Endothelial cell of umbilical vein (primary cell): ENCODE measurements around the gene HAVCR1. TPM values are rescaled to one million over a fixed set of nuclear protein-coding genes. Genes with fewer than 3 reads are reported as not detected.

Experiments used
- BruUV-seq: library from RNA; stranded (reverse); fragments of 400-500 nt; replicated peaks from 2 replicates; lab custom pipeline; 2021; lab: Mats Ljungman, UMichigan
- CTCF ChIA-PET: fragments of 300-600, 350-600 bp; sonication (Branson Sonifier 250); formaldehyde crosslinking; loops from one replicate; lab custom pipeline; 2021; ENCODE audit warnings: antibody characterized with exemption, inconsistent platforms; lab: Charles Lee
- POLR2A ChIA-PET: fragments of 300-600, 350-600 bp; sonication (Branson Sonifier 250); formaldehyde crosslinking; loops from one replicate; lab custom pipeline; 2021; ENCODE audit warnings: antibody characterized with exemption, inconsistent platforms; lab: Charles Lee
- DNase-seq: peaks from one replicate; pipeline ENCODE4 v3.0.0-alpha.2; 2011; ENCODE audit warnings: low read depth, low spot score
- FAIRE-seq: peaks from 2 replicates; lab custom pipeline; 2011; peaks lifted over from hg19 to GRCh38; lab: Jason Lieb, UNC
- H2AFZ ChIP-seq: 2 replicates; pipeline ENCODE4 v1.6.0; 2012; ENCODE audit warnings: low read depth, low read length, control low read depth, inconsistent platforms
- H3K27ac ChIP-seq: 2 replicates; pipeline ENCODE4 v1.5.1; 2011; ENCODE audit warnings: low read depth, mild to moderate bottlenecking, control low read depth, low read length, moderate library complexity; ENCODE audit not compliant: insufficient read depth
- H3K27me3 ChIP-seq, 2 experiments: 2 replicates each; pipeline versions ENCODE4 v1.6.0 to v1.6.1; 2011; ENCODE audit warnings: low read length in 2 of 2, mixed read lengths in 1 of 2; ENCODE audit not compliant: control insufficient read depth in 2 of 2, insufficient read depth in 2 of 2
- H3K36me3 ChIP-seq, 2 experiments: 2 replicates in 1 of 2; 3 replicates in 1 of 2; pipeline ENCODE4 v1.5.1; 2011; ENCODE audit warnings: low read length in 2 of 2, mild to moderate bottlenecking in 1 of 2, moderate library complexity in 1 of 2; ENCODE audit not compliant: control insufficient read depth in 2 of 2, insufficient read depth in 2 of 2; ENCODE audit errors: extremely low read depth in 1 of 2
- H3K4me1 ChIP-seq: 3 replicates; pipeline ENCODE4 v1.5.1; 2011; ENCODE audit warnings: mild to moderate bottlenecking, low read length; ENCODE audit not compliant: control insufficient read depth, insufficient read depth; ENCODE audit errors: extremely low read depth
- H3K4me2 ChIP-seq: 2 replicates; pipeline ENCODE4 v1.6.1; 2011; ENCODE audit warnings: low read length, control low read depth, mixed read lengths; ENCODE audit not compliant: insufficient read depth
- H3K4me3 ChIP-seq, 3 experiments: fragments of 200-600 bp in 1 of 3; sonication (generic), shearing (Covaris generic) in 1 of 3; replicated peaks in 1 of 3; 2 replicates each; pipeline ENCODE4 v1.5.1; 2011 to 2016; ENCODE audit warnings: control low read depth in 3 of 3, low read length in 3 of 3, mild to moderate bottlenecking in 2 of 3, inconsistent platforms in 1 of 3, low read depth in 1 of 3, moderate library complexity in 1 of 3; ENCODE audit not compliant: insufficient read depth in 1 of 3
- H3K79me2 ChIP-seq: 2 replicates; pipeline ENCODE4 v1.6.0; 2012; ENCODE audit warnings: low read length, inconsistent platforms; ENCODE audit not compliant: control insufficient read depth, insufficient read depth
- H3K9ac ChIP-seq: replicated peaks from 2 replicates; pipeline ENCODE3; 2011; ENCODE audit warnings: low read length, control low read depth; ENCODE audit not compliant: insufficient read depth; ENCODE audit errors: extremely low read depth
- H3K9me1 ChIP-seq: replicated peaks from 3 replicates; pipeline ENCODE4 v1.6.0; 2011; ENCODE audit warnings: mild to moderate bottlenecking, low read length; ENCODE audit not compliant: control insufficient read depth, insufficient read depth; ENCODE audit errors: extremely low read depth
- H3K9me3 ChIP-seq: replicated peaks from 2 replicates; pipeline ENCODE4 v1.5.1; 2012; ENCODE audit warnings: low read length, inconsistent platforms; ENCODE audit not compliant: control insufficient read depth, insufficient read depth
- H4K20me1 ChIP-seq: replicated peaks from 2 replicates; pipeline ENCODE3; 2011; ENCODE audit warnings: mild to moderate bottlenecking, low read length; ENCODE audit not compliant: control insufficient read depth, insufficient read depth; ENCODE audit errors: extremely low read depth
- EZH2 ChIP-seq: IDR thresholded peaks from 2 replicates; pipeline ENCODE4 v1.6.1; 2012; ENCODE audit warnings: borderline replicate concordance, low read depth, mild to moderate bottlenecking, moderate library complexity, low read length, inconsistent platforms; ENCODE audit not compliant: severe bottlenecking
- FOS ChIP-seq: IDR thresholded peaks from 2 replicates; pipeline ENCODE4 v1.6.1; 2011; ENCODE audit warnings: mild to moderate bottlenecking, low read length, moderate library complexity, borderline replicate concordance; ENCODE audit not compliant: insufficient read depth
- GATA2 ChIP-seq: IDR thresholded peaks from 2 replicates; pipeline ENCODE4 v1.7.0; 2011; ENCODE audit warnings: low read depth, mild to moderate bottlenecking, moderate library complexity, mixed read lengths, low read length; ENCODE audit not compliant: insufficient read length, insufficient read depth
- JUN ChIP-seq: IDR thresholded peaks from 2 replicates; pipeline ENCODE4 v1.6.1; 2011; ENCODE audit warnings: borderline replicate concordance, low read depth; ENCODE audit not compliant: insufficient read length, insufficient read depth
- MYC ChIP-seq: IDR thresholded peaks from one replicate; pipeline ENCODE4 v1.6.1; 2011; ENCODE audit warnings: mild to moderate bottlenecking, low read depth, low read length
- POLR2A ChIP-seq: IDR thresholded peaks from 2 replicates; pipeline ENCODE4 v1.6.1; 2012; ENCODE audit warnings: low read depth, mild to moderate bottlenecking, control low read depth, low read length
- POLR2AphosphoS5 ChIP-seq: IDR thresholded peaks from 2 replicates; pipeline ENCODE4 v1.6.1; 2012; ENCODE audit warnings: low read depth, mild to moderate bottlenecking, control low read depth, low read length, moderate library complexity; ENCODE audit not compliant: insufficient read depth
- dilution Hi-C: fragments of 300-500 bp; cut with MboI; formaldehyde crosslinking; loops from one replicate; pipeline ENCODE4 v1.15.0; 2019; ENCODE audit warnings: low sequenced_read_pairs; ENCODE audit not compliant: extremely low pct_ligation_motif_present
- intact Hi-C: fragments of 100-400 bp; cut with micrococcal nuclease; formaldehyde crosslinking; loops from one replicate; pipeline ENCODE4 v1.10.0; 2022
- polyA plus RNA-seq, 4 experiments: library from polyadenylated mRNA; depleted of rRNA in 3 of 4; stranded (reverse) in 3 of 4; unstranded in 1 of 4; fragments of >200 nt; gene quantifications; 2 replicates each; pipeline versions ENCODE4 v1.2.1 to v1.2.3, GENCODE V29; 2011 to 2012; ENCODE audit warnings: missing spikeins in 1 of 4
- total RNA-seq: library from RNA; stranded (reverse); gene quantifications from 2 replicates; pipeline ENCODE4 v1.2.3, GENCODE V29; 2021
- TF ChIP-seq, protein P1 (sequence below): IDR thresholded peaks from 2 replicates; pipeline ENCODE4 v1.6.1; 2011; ENCODE audit not compliant: insufficient read depth, insufficient read length
- TF ChIP-seq, protein P2 (sequence below), 2 donors: IDR thresholded peaks; 1 replicate in 1 of 2; 2 replicates in 1 of 2; pipeline ENCODE4 v1.5.1; 2011; ENCODE audit warnings: low read length in 2 of 2, mild to moderate bottlenecking in 2 of 2, moderate library complexity in 2 of 2, control low read depth in 1 of 2, inconsistent platforms in 1 of 2, low read depth in 1 of 2; ENCODE audit not compliant: insufficient read depth in 1 of 2; ENCODE audit errors: extremely low read depth in 1 of 2

HAVCR1 gene
- total and polyA plus RNA-seq, 2 donors (not counting 3 experiments of a cell fraction or from before 2014, with no cell fraction given), result not detected

DNA sequence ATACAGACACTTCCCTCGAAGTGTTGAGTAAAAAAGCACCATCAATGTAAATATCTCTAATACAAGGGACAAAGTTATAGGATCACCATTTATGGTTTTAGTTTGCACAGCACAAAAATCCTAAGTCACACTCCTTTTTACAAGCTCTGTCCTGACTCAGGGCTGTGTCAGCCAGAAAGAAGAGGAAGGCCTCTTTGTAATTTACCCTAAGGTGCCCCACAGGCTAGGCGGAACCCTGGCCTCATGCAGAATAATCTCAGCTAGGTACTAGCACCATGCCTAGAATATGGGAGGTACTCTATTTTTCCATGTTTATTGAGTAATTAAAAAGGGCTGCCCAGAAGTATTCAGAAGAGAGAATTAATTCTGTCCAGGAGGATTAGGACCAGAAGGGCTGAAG, 36.9 kb downstream of the HAVCR1 start:
- Histone ChIP-seq H3K27ac (no peak overlapping the region), H3K79me2 (no peaks in the 10 kb centered on the region), H3K4me1 (no peaks in the 10 kb centered on the region), H3K9ac (no peak overlapping the region), H4K20me1 (no peaks in the 10 kb centered on the region), H2AFZ (no peak overlapping the region), H3K9me1 (no peaks in the 10 kb centered on the region), H3K9me3 (no peaks in the 10 kb centered on the region), H3K27me3 (no peaks in the 10 kb centered on the region), H3K4me3 (no peak overlapping the region), H3K4me2 (no peak overlapping the region), H3K36me3 (no peaks in the 10 kb centered on the region)
- TF ChIP-seq FOS (no peak), POLR2A (no peak), POLR2AphosphoS5 (no peak), EZH2 (no peak), GATA2 (no peak), MYC (no peak), JUN (no peak)
- TF ChIP-seq, protein P1, sequence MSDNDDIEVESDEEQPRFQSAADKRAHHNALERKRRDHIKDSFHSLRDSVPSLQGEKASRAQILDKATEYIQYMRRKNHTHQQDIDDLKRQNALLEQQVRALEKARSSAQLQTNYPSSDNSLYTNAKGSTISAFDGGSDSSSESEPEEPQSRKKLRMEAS, result no peak
- TF ChIP-seq, protein P2, sequence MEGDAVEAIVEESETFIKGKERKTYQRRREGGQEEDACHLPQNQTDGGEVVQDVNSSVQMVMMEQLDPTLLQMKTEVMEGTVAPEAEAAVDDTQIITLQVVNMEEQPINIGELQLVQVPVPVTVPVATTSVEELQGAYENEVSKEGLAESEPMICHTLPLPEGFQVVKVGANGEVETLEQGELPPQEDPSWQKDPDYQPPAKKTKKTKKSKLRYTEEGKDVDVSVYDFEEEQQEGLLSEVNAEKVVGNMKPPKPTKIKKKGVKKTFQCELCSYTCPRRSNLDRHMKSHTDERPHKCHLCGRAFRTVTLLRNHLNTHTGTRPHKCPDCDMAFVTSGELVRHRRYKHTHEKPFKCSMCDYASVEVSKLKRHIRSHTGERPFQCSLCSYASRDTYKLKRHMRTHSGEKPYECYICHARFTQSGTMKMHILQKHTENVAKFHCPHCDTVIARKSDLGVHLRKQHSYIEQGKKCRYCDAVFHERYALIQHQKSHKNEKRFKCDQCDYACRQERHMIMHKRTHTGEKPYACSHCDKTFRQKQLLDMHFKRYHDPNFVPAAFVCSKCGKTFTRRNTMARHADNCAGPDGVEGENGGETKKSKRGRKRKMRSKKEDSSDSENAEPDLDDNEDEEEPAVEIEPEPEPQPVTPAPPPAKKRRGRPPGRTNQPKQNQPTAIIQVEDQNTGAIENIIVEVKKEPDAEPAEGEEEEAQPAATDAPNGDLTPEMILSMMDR (IDR thresholded peaks at IDR 0.05; ENCODE audit: extremely low read depth in 1 of 2, insufficient read depth in 1 of 2, low read depth in 1 of 2, low read length in 2 of 2), result no peak
- intact Hi-C loops (no loop called here), dilution Hi-C loops (no loop called here)
- BruUV-seq, result no TSS peak
- FAIRE-seq (no peak), DNase-seq (no peak)
- ChIA-PET CTCF (no interaction called here), POLR2A (no interaction called here)
